BLaER1 treated with 17β-estradiol and CSF1 and Interleukin-3, amounts not matched to agents 10 nM and 100 nM (cell line): Measurements from ENCODE around the gene GREM2.

Experiments
- H3K27ac ChIP-seq, 11 experiments: shearing (Covaris generic); formaldehyde crosslinking; 2 replicates each; pipeline ENCODE4 v1.8.1; 2022
- H3K27me3 ChIP-seq, 11 experiments: shearing (Covaris generic); formaldehyde crosslinking; 2 replicates each; pipeline ENCODE4 v1.8.1; 2022
- H3K36me3 ChIP-seq, 11 experiments: shearing (Covaris generic); formaldehyde crosslinking; 2 replicates each; pipeline ENCODE4 v1.8.1; 2022
- H3K4me1 ChIP-seq, 10 experiments: shearing (Covaris generic); formaldehyde crosslinking; 2 replicates each; pipeline ENCODE4 v1.8.1; 2022
- H3K4me2 ChIP-seq, 11 experiments: shearing (Covaris generic); formaldehyde crosslinking; 2 replicates each; pipeline ENCODE4 v1.8.1; 2022
- H3K4me3 ChIP-seq, 10 experiments: shearing (Covaris generic); formaldehyde crosslinking; 2 replicates each; pipeline ENCODE4 v1.8.1; 2022
- H3K9ac ChIP-seq, 11 experiments: shearing (Covaris generic); formaldehyde crosslinking; 2 replicates each; pipeline ENCODE4 v1.8.1; 2022
- H3K9me3 ChIP-seq, 11 experiments: shearing (Covaris generic); formaldehyde crosslinking; replicated peaks in 1 of 11; 2 replicates each; pipeline ENCODE4 v1.8.1; 2022
- H4K20me1 ChIP-seq, 11 experiments: shearing (Covaris generic); formaldehyde crosslinking; 2 replicates each; pipeline ENCODE4 v1.8.1; 2022
- Cebpa-rat ChIP-seq, 11 experiments: shearing (Covaris generic); IDR thresholded peaks; 2 replicates each; pipeline ENCODE4 v1.8.1; 2022

The GREM2 gene

GRCh38 chr1:240599299-240599698 lies 12.7 kb downstream of the GREM2 start:
- Histone ChIP-seq H3K36me3 (no peaks in the 10 kb centered on the region), H3K4me2 (no peak overlapping the region), H3K27ac (no peak overlapping the region), H3K9me3 (0 out of 22 replicates have a peak, but pooled peaks cover 0 to 9% (median 0%) of the 10 kb centered on the region in 11 experiments), H3K9ac (no peak overlapping the region), H3K4me1 (peaks cover 0 to 9% (median under 1%) of the 10 kb centered on the region in 10 experiments; a peak in 3 of 20 replicates), H3K27me3 (no peaks in the 10 kb centered on the region), H3K4me3 (no peak overlapping the region), H4K20me1 (no peaks in the 10 kb centered on the region)
- TF ChIP-seq Cebpa-rat (IDR thresholded peaks at IDR 0.05) = no peak

DNA sequence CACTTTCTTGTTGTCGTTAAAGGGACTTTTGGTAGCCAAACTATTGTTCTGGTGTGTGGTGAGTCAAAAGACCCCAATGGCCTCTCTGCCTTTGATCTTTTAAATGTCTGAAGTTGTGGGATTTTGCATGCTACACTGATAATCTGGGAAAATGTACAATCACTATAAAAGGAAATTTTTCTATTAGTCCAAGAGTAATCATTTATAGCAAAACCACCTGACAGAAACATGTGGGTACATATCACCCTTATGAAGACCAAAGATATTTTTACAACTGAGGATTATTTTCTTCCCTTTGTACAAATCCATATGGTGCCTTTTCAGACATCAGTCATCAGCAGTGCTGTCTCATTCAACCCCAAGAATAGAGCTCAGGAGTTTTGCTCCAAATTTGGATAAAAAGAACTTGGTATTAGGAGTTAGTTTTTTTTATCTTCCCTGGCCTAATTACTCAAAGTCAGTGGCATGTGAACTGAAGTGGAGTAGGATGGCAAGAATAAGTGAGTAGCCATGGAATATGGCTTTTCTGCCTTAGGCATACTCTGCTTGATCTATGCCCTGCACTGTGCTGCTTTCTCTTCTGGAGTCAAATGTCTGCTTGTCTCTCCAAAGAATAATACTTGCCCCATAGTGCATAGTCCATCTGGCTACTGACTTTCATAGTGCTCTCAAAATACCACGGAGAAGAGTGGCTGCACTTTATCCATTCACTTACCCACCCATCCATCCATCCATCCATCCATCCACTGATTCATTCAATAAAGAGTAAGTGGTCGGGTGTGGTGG lies 13.5 kb downstream of the GREM2 start:
- Histone ChIP-seq H3K4me2 (peak overlapping the region in 3 of 11 experiments; percentile 1 to 36 (median 7); a peak in 1 of 22 replicates), H3K4me1 (peaks cover 0 to 9% (median 0%) of the 10 kb centered on the region in 10 experiments; a peak in 3 of 20 replicates)
- no peak for TF ChIP-seq Cebpa-rat (IDR thresholded peaks at IDR 0.05)

GRCh38 chr1:240597153-240597745 lies 14.7 kb downstream of the GREM2 start:
- Histone ChIP-seq H3K36me3 (no peaks in the 10 kb centered on the region), H3K4me3 (no peak overlapping the region), H3K9ac (no peak overlapping the region), H4K20me1 (no peaks in the 10 kb centered on the region), H3K27me3 (no peaks in the 10 kb centered on the region), H3K9me3 (peaks cover 0 to 9% (median 0%) of the 10 kb centered on the region in 11 experiments; a peak in 3 of 22 replicates), H3K4me1 (peaks cover 0 to 9% (median 0%) of the 10 kb centered on the region in 10 experiments; a peak in 3 of 20 replicates), H3K27ac (no peak overlapping the region), H3K4me2 (no peak overlapping the region)
- TF ChIP-seq Cebpa-rat (IDR thresholded peaks at IDR 0.05) = no peak

More for the DNA sequence above, 13.5 kb downstream of the GREM2 start:
- Histone ChIP-seq H3K9me3 (peaks cover 0 to 9% (median 0%) of the 10 kb centered on the region in 11 experiments; a peak in 2 of 22 replicates), H4K20me1 (no peaks in the 10 kb centered on the region), H3K4me3 (no peak overlapping the region), H3K27me3 (no peaks in the 10 kb centered on the region), H3K9ac (no peak overlapping the region), H3K27ac (no peak overlapping the region), H3K36me3 (no peaks in the 10 kb centered on the region)

DNA sequence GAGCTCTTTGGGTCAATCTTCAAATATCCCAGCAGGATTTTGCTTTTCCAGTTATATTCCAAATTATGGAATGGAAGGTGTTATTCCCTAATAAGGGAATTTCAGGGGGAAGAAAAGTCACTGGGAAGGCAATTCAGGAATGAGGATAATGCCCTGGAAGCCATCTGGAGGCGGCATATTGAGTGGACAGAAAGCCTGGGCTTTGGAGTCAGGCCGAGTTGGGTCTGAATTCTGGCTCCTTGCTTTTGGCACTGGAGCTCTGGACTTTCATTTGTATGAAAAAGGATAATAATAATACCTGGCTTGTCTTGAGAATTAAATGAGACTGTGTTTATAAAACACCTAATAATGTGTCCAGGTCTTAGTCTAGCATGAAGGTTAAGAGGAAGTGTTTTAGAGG lies 16.5 kb downstream of the GREM2 start:
- H3K4me3 ChIP-seq = no peak overlapping the region
- no peaks in the 10 kb centered on the region for H3K36me3 ChIP-seq
- H4K20me1 ChIP-seq = no peaks in the 10 kb centered on the region
- no peak overlapping the region for H3K27ac ChIP-seq
- no peak overlapping the region for H3K4me2 ChIP-seq
- no peaks in the 10 kb centered on the region for H3K27me3 ChIP-seq
- no peak overlapping the region for H3K9ac ChIP-seq
- peaks cover 0 to 9% (median 0%) of the 10 kb centered on the region in 10 experiments; a peak in 3 of 20 replicates for H3K4me1 ChIP-seq
- no peak for TF ChIP-seq Cebpa-rat (IDR thresholded peaks at IDR 0.05)
- peaks cover 0 to 19% (median 11%) of the 10 kb centered on the region in 11 experiments; a peak in 10 of 22 replicates for H3K9me3 ChIP-seq

- no peak overlapping the region for H3K27ac ChIP-seq
- no peaks in the 10 kb centered on the region for H3K36me3 ChIP-seq
- no peaks in the 10 kb centered on the region for H3K27me3 ChIP-seq
- H3K9me3 ChIP-seq = peaks cover 0 to 19% (median 13%) of the 10 kb centered on the region in 11 experiments; a peak in 10 of 22 replicates
- H3K4me3 ChIP-seq = no peak overlapping the region
- no peaks in the 10 kb centered on the region for H4K20me1 ChIP-seq
- no peak for TF ChIP-seq Cebpa-rat (IDR thresholded peaks at IDR 0.05)
- H3K4me2 ChIP-seq = no peak overlapping the region
- peaks cover 0 to 12% (median 6%) of the 10 kb centered on the region in 10 experiments; a peak in 15 of 20 replicates for H3K4me1 ChIP-seq
- no peak overlapping the region for H3K9ac ChIP-seq
These were observed 20.4 kb downstream of the GREM2 start for GRCh38 chr1:240591564-240591963.

DNA sequence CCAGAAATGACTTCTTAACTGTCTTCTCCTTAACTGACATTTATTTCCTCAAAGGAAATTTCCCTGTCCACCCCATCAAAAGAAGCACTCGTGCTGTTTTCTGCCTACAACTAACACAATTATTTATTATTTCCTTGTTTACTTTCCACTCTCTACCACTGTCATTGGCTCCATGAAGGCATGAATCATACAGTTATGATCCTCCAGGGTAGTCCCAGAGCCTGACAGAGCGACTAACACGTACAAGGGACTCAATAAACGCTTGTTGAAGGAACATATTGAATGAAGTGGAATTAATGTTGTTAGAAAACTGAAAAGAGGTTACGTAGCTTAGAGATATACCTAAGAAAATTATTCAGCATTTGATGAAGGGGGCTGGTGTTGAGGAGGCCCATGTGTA lies 20.9 kb downstream of the GREM2 start:
- Histone ChIP-seq H3K9ac (no peak overlapping the region), H3K36me3 (no peaks in the 10 kb centered on the region), H3K9me3 (peaks cover 0 to 19% (median 13%) of the 10 kb centered on the region in 11 experiments; a peak in 10 of 22 replicates), H3K4me3 (no peak overlapping the region), H3K4me1 (peaks cover 0 to 17% (median 9%) of the 10 kb centered on the region in 10 experiments; a peak in 16 of 20 replicates), H3K4me2 (no peak overlapping the region), H3K27me3 (no peaks in the 10 kb centered on the region), H3K27ac (no peak overlapping the region), H4K20me1 (no peaks in the 10 kb centered on the region)
- no peak for TF ChIP-seq Cebpa-rat (IDR thresholded peaks at IDR 0.05)

DNA sequence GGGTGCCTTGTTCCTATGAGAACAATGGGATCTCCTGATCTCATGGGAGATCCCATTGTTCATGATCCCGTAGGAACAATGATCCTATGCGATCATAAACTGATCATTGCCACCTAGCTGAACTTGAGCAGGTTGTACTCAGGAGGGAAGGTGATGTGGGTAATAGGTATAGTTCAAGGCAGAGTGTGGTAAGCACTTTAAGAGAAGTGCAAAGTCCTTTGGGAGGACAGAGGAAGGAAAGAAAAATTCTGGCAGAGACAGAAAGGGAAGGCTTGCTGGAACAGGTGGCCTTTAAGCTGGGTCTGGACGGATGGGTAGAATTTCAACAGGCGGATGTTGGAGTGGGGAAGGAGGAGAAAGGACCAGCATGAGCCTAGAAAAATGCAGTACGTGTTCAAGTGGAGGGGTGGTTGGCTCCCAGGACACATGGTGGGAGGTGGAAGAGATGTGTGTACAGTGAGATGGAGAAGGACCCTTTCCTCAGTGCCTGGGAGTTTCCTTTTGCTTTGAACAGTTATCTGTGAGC lies 22.3 kb downstream of the GREM2 start:
- peaks cover 7 to 31% (median 21%) of the 10 kb centered on the region in 10 experiments for H3K4me1 ChIP-seq
- TF ChIP-seq Cebpa-rat (IDR thresholded peaks at IDR 0.05) = no peak

GRCh38 chr1:240586006-240586405 lies 25.9 kb downstream of the GREM2 start:
- TF ChIP-seq Cebpa-rat (IDR thresholded peaks at IDR 0.05) = no peak
- Histone ChIP-seq H4K20me1 (no peaks in the 10 kb centered on the region), H3K27me3 (no peaks in the 10 kb centered on the region)

More for the DNA sequence above, 22.3 kb downstream of the GREM2 start:
- Histone ChIP-seq H3K27ac (no peak overlapping the region), H3K4me3 (no peak overlapping the region), H3K4me2 (peak overlapping the region in 8 of 11 experiments; percentile 3 to 51 (median 20); a peak in 11 of 22 replicates), H3K9ac (no peak overlapping the region), H3K9me3 (peaks cover 0 to 19% (median 13%) of the 10 kb centered on the region in 11 experiments; a peak in 10 of 22 replicates), H3K27me3 (no peaks in the 10 kb centered on the region), H3K36me3 (no peaks in the 10 kb centered on the region), H4K20me1 (no peaks in the 10 kb centered on the region)

DNA sequence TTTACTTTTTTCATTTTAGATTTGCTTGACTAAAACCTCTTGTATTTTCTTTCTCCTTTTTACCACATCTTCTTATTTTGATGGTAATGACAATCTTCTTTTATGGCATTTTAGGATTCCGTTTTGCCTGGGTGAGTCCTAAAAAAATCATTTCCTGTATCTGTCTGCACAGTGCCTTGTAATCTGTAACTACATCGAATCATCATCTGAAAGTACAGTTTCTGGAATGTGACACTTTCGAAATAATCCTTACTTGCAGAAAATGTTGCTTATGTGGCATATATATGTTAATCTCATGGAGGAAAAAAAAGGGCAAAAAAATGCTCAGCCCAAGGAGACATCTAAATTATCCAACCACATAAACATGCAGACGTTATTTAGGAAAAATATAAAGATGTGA lies 29.0 kb downstream of the GREM2 start:
- Histone ChIP-seq H3K4me1 (peaks cover 42 to 82% (median 61%) of the 10 kb centered on the region in 10 experiments), H3K36me3 (no peaks in the 10 kb centered on the region), H4K20me1 (no peaks in the 10 kb centered on the region), H3K4me2 (peak overlapping the region; percentile 27 to 78 (median 60); a peak in 21 of 22 replicates), H3K27me3 (no peaks in the 10 kb centered on the region), H3K4me3 (no peak overlapping the region), H3K27ac (peak overlapping the region in 10 of 11 experiments; percentile 5 to 58 (median 34); a peak in 13 of 22 replicates), H3K9me3 (peaks cover 0 to 10% (median 6%) of the 10 kb centered on the region in 11 experiments; a peak in 6 of 22 replicates), H3K9ac (0 out of 22 replicates have a peak overlapping the region, but pooled peaks of 1 of the 11 experiments have one; percentile 7)
- no peak for TF ChIP-seq Cebpa-rat (IDR thresholded peaks at IDR 0.05)

More at GRCh38 chr1:240586006-240586405, 25.9 kb downstream of the GREM2 start:
- no peaks in the 10 kb centered on the region for H3K36me3 ChIP-seq
- H3K9ac ChIP-seq = no peak overlapping the region
- peaks cover 0 to 9% (median 5%) of the 10 kb centered on the region in 11 experiments; a peak in 7 of 22 replicates for H3K9me3 ChIP-seq
- H3K4me2 ChIP-seq = peak overlapping the region in 8 of 11 experiments; percentile 1 to 56 (median 22); a peak in 7 of 22 replicates
- H3K4me1 ChIP-seq = peaks cover 36 to 65% (median 51%) of the 10 kb centered on the region in 10 experiments
- H3K27ac ChIP-seq = no peak overlapping the region
- H3K4me3 ChIP-seq = no peak overlapping the region
